Measurements from ENCODE around the gene SMAD7. TPM values are rescaled to one million over a fixed set of nuclear protein-coding genes. Genes with fewer than 3 reads are reported as not detected.

The SMAD7 gene
- total RNA-seq, 1 experiment from 2014 or later = 12.0 TPM

DNA sequence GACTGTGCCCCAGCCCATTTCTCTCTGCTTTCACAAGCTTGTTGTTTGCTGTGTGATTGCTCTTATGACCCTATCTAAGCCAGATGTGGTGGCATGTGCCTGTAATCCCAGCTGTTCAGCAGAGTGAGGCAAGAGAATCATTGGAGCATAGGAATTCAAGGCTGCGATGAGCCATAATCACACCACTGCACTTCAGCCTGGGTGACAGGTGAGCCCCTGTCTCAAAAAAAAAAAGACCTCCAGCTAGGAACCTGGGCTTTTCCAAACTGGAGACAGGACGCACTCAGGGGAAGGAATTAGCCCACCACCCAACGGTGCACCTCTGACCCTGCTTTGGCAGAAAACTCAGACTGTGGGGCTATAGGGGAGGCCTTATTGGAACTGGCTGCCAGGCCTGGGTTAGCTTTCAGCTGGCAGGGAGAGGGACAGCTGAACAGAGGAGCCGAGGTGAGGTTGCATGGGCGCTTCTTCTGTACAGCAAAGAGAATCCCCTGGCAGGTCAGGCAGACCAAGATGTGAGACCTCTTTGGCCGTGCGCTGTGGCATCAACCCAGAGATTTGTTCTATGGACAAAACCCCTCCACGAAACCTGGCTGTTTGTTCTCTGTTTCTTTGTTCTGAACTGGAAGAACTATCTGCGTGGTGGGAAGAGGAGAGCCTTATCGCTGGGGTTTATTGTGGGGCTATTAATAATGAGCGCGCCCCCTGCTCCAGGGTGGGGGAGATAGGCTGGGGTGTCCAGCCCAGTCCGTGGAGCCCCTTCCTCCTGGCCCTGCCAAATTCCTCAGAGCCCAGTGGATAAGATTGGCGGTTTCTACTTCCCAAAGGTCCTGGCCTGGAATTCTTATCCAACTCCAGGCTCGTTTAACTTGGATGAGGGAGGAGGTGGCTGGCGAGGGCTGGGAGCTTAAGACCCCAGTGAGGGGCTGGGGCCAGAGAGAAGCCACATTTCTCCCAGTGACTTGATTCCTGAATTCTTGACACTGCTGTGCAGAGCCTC, 38.8 kb upstream of the SMAD7 start:
- no peak overlapping the region for H3K27ac ChIP-seq (ENCODE audit: low read depth, low read length, poor library complexity, severe bottlenecking)
- no peaks in the 10 kb centered on the region for H3K27me3 ChIP-seq (replicated peaks; ENCODE audit: insufficient read depth, low read depth, low read length, poor library complexity)
- intact Hi-C loops (cut with micrococcal nuclease; ENCODE audit: unreplicated experiment) = no loop called here
- no peak for DNase-seq (ENCODE audit: low spot score)
- H3K4me1 ChIP-seq (ENCODE audit: insufficient read depth, low read length, poor library complexity, severe bottlenecking) = no peaks in the 10 kb centered on the region
- H3K4me3 ChIP-seq (ENCODE audit: low read depth, low read length, poor library complexity, severe bottlenecking) = no peak overlapping the region
- no peaks in the 10 kb centered on the region for H3K9me3 ChIP-seq (ENCODE audit: low read depth, low read length, poor library complexity, severe bottlenecking)
- no peaks in the 10 kb centered on the region for H3K36me3 ChIP-seq (ENCODE audit: insufficient read depth, low read length, poor library complexity, severe bottlenecking)
- POLR2A ChIA-PET (ENCODE audit: low non-redundant PET) = no interaction called here
- TF ChIP-seq, protein P1, sequence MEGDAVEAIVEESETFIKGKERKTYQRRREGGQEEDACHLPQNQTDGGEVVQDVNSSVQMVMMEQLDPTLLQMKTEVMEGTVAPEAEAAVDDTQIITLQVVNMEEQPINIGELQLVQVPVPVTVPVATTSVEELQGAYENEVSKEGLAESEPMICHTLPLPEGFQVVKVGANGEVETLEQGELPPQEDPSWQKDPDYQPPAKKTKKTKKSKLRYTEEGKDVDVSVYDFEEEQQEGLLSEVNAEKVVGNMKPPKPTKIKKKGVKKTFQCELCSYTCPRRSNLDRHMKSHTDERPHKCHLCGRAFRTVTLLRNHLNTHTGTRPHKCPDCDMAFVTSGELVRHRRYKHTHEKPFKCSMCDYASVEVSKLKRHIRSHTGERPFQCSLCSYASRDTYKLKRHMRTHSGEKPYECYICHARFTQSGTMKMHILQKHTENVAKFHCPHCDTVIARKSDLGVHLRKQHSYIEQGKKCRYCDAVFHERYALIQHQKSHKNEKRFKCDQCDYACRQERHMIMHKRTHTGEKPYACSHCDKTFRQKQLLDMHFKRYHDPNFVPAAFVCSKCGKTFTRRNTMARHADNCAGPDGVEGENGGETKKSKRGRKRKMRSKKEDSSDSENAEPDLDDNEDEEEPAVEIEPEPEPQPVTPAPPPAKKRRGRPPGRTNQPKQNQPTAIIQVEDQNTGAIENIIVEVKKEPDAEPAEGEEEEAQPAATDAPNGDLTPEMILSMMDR (conservative IDR thresholded peaks at IDR 0.05; ENCODE audit: low read depth, low read length) = no peak
- TF ChIP-seq EZH2 (IDR thresholded peaks at IDR 0.05; ENCODE audit: borderline replicate concordance, low read depth, low read length, poor library complexity, severe bottlenecking) = no peak
- no TSS peak for BruUV-seq (replicated peaks)
- CTCF ChIA-PET = no interaction called here

DNA sequence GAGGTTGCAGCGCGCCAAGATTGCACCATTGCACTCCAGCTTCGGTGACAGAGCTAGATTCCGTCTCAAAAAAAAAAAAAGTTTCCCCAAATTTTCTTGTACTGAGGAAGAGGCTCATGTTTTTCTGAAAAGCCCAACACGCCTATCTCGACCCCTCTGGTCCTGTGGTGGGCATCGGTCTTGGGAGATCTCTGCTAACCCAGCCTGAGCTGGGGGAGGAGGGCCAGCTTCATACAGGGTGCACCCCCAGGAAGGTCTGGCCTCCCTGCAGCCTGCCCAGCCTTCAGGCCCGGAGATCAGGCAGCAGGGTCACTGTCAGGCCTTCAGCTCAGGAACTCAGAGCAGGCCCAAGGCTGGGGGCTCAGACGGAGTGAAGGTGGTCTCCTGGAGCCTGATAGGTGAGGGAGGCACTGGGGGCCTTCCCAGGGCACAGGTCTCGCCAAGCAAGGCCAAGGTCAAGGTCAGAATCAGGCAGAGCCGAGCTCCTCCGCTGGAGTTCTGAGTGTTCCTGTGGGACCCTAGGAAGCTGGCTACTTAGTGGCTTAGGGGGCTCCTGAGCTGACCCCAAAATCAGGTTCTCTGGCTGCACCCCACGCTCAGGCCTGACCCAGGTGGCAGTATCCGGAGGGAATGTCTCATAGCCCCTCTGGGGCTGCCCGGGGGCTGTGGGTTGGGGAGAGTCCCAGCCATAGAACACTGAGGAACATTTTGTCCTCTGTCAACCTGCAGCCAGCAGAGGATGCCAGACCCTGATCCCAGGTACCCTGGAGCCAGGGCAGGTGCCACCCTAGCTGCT, 37.9 kb upstream of the SMAD7 start:
- Histone ChIP-seq H3K27me3 (replicated peaks; ENCODE audit: insufficient read depth, low read depth, low read length, poor library complexity) (no peaks in the 10 kb centered on the region), H3K4me1 (ENCODE audit: insufficient read depth, low read length, poor library complexity, severe bottlenecking) (peaks cover 5% of the 10 kb centered on the region), H3K4me3 (ENCODE audit: low read depth, low read length, poor library complexity, severe bottlenecking) (no peak overlapping the region), H3K36me3 (ENCODE audit: insufficient read depth, low read length, poor library complexity, severe bottlenecking) (no peaks in the 10 kb centered on the region), H3K9me3 (ENCODE audit: low read depth, low read length, poor library complexity, severe bottlenecking) (no peaks in the 10 kb centered on the region), H3K27ac (ENCODE audit: low read depth, low read length, poor library complexity, severe bottlenecking) (no peak overlapping the region)
- no peak for DNase-seq (ENCODE audit: low spot score)
- no peak for TF ChIP-seq EZH2 (IDR thresholded peaks at IDR 0.05; ENCODE audit: borderline replicate concordance, low read depth, low read length, poor library complexity, severe bottlenecking)
- BruUV-seq (replicated peaks) = no TSS peak
- POLR2A ChIA-PET (ENCODE audit: low non-redundant PET) = no interaction called here
- CTCF ChIA-PET = no interaction called here
- intact Hi-C loops (cut with micrococcal nuclease; ENCODE audit: unreplicated experiment) = no loop called here

DNA sequence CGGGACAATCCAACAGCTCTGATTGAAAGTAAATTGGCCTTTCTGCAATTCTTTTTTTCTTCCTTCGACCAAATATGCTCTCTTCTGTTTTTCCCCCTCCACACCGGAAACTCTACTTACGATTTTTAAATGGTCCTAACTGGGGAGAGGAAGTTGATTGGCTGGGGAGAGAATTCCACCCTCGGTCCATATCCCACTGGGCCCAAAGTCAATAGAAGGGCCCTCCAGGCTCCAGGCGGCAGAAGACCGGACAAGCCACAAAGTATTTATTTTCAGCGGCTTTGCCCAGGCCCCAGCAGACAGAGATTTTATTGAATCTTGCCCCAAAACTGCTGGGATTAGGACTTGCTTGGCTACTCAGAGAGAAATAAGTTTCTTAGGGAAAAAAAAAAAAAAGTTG, 37.1 kb upstream of the SMAD7 start:
- Histone ChIP-seq H3K27ac (ENCODE audit: low read depth, low read length, poor library complexity, severe bottlenecking) (no peak overlapping the region), H3K36me3 (ENCODE audit: insufficient read depth, low read length, poor library complexity, severe bottlenecking) (no peaks in the 10 kb centered on the region), H3K9me3 (ENCODE audit: low read depth, low read length, poor library complexity, severe bottlenecking) (no peaks in the 10 kb centered on the region), H3K27me3 (replicated peaks; ENCODE audit: insufficient read depth, low read depth, low read length, poor library complexity) (no peaks in the 10 kb centered on the region), H3K4me1 (ENCODE audit: insufficient read depth, low read length, poor library complexity, severe bottlenecking) (peaks cover 12% of the 10 kb centered on the region), H3K4me3 (ENCODE audit: low read depth, low read length, poor library complexity, severe bottlenecking) (no peak overlapping the region)
- TF ChIP-seq EZH2 (IDR thresholded peaks at IDR 0.05; ENCODE audit: borderline replicate concordance, low read depth, low read length, poor library complexity, severe bottlenecking) = no peak
- TF ChIP-seq, protein P1 (conservative IDR thresholded peaks at IDR 0.05; ENCODE audit: low read depth, low read length) = no peak
- CTCF ChIA-PET = no interaction called here
- BruUV-seq (replicated peaks) = no TSS peak
- intact Hi-C loops (cut with micrococcal nuclease; ENCODE audit: unreplicated experiment) = no loop called here
- DNase-seq (ENCODE audit: low spot score) = no peak
- POLR2A ChIA-PET (ENCODE audit: low non-redundant PET) = no interaction called here

Measured in A673 (cell line).